HepG2 (cell line): ENCODE results near the gene SAC3D1. TPM values are rescaled to one million over a fixed set of nuclear protein-coding genes. Genes with fewer than 3 reads are reported as not detected.
A peak's percentile ranks its signal among the peaks of the same experiment; 100 is the strongest.

ENCODE experiments used
- KDM3A ChIP-seq: IDR thresholded peaks from 2 replicates; pipeline ENCODE4 v1.6.1; 2018; ENCODE audit warnings: low read depth, missing compliant biosample characterization
- SMC3 ChIP-seq: IDR thresholded peaks from 2 replicates; pipeline ENCODE4 v1.6.1; 2011; ENCODE audit warnings: low read length, improper control_type of control experiment
- TAF15 ChIP-seq: fragments of 200-400 bp; formaldehyde crosslinking; IDR thresholded peaks from one replicate; pipeline ENCODE4 v1.6.1; 2018; ENCODE audit warnings: mild to moderate bottlenecking, low read depth, low read length; ENCODE audit not compliant: poor library complexity, severe bottlenecking
- TBX2 ChIP-seq: sonication (generic); formaldehyde crosslinking; IDR thresholded peaks from 2 replicates; pipeline ENCODE4 v1.5.0; 2020; ENCODE audit warnings: missing genetic modification reagents, mild to moderate bottlenecking, borderline replicate concordance
- ZNF501 ChIP-seq: sonication (generic); formaldehyde crosslinking; IDR thresholded peaks from 2 replicates; pipeline ENCODE4 v1.5.1; 2020; ENCODE audit warnings: mild to moderate bottlenecking, moderate library complexity, missing genetic modification reagents
- ZNF563 ChIP-seq: sonication (generic); formaldehyde crosslinking; IDR thresholded peaks from 2 replicates; pipeline ENCODE4 v1.8.0; 2022; ENCODE audit warnings: mild to moderate bottlenecking, moderate library complexity, missing genetic modification reagents
- ZNF644 ChIP-seq: IDR thresholded peaks from 2 replicates; pipeline ENCODE4 v1.6.1; 2016; ENCODE audit warnings: low read depth
- ZNF672 ChIP-seq: sonication (generic); formaldehyde crosslinking; IDR thresholded peaks from 2 replicates; pipeline ENCODE4 v1.8.1; 2022; ENCODE audit warnings: missing genetic modification reagents
- ZNF709 ChIP-seq: sonication (generic); formaldehyde crosslinking; IDR thresholded peaks from 2 replicates; pipeline ENCODE4 v1.5.0; 2020; ENCODE audit warnings: mild to moderate bottlenecking, missing genetic modification reagents
- polyA plus RNA-seq, 8 experiments: library from polyadenylated mRNA; depleted of rRNA in 3 of 8; stranded (reverse) in 7 of 8; unstranded in 1 of 8; fragments of >200 nt; fragmentation: Illumina TruSeq in 4 of 8; extraction: Trizol in 4 of 8; gene quantifications; 2 replicates each; pipeline versions ENCODE4 v1.2.1 to v1.2.3, GENCODE V29; 2011 to 2016; ENCODE audit warnings: low read depth in 4 of 8, missing spikeins in 1 of 8, mixed read lengths in 1 of 8; ENCODE audit not compliant: insufficient read depth in 1 of 8
- total RNA-seq, 5 experiments: library from RNA; depleted of rRNA; stranded (reverse); fragments of >200 nt; fragmentation: Illumina TruSeq; extraction: Trizol; gene quantifications; 2 replicates each; pipeline ENCODE4 v1.2.3, GENCODE V29; 2016; ENCODE audit warnings: low read depth in 1 of 5
- TF ChIP-seq, protein P1 (sequence below): sonication (generic); formaldehyde crosslinking; IDR thresholded peaks from 2 replicates; pipeline ENCODE4 v1.9.0; 2021; ENCODE audit warnings: missing genetic modification reagents, borderline replicate concordance
- TF ChIP-seq, protein P2 (sequence below): sonication (generic); formaldehyde crosslinking; IDR thresholded peaks from 2 replicates; pipeline ENCODE4 v1.4.0; 2020; ENCODE audit warnings: missing genetic modification reagents
- TF ChIP-seq, protein P3 (sequence below): sonication (generic); formaldehyde crosslinking; IDR thresholded peaks from 2 replicates; pipeline ENCODE4 v1.8.0; 2022; ENCODE audit warnings: mild to moderate bottlenecking, missing genetic modification reagents; ENCODE audit not compliant: insufficient replicate concordance
- TF ChIP-seq, protein P4 (sequence below): sonication (generic); formaldehyde crosslinking; IDR thresholded peaks from 2 replicates; pipeline ENCODE4 v1.4.0; 2020; ENCODE audit warnings: mild to moderate bottlenecking, missing genetic modification reagents
- TF ChIP-seq, protein P5 (sequence below), 2 experiments: sonication (generic) in 1 of 2; formaldehyde crosslinking in 1 of 2; IDR thresholded peaks; 2 replicates each; pipeline versions ENCODE4 v1.4.0 to v1.6.1; 2016 to 2020; ENCODE audit warnings: borderline replicate concordance in 1 of 2, low read depth in 1 of 2, mild to moderate bottlenecking in 1 of 2, missing genetic modification reagents in 1 of 2

The SAC3D1 gene
- total and polyA plus RNA-seq, 2 of the 13 experiments (the other 11 are each of a cell fraction or from before 2014, with no cell fraction given), result 7.4 to 36.3 TPM

DNA sequence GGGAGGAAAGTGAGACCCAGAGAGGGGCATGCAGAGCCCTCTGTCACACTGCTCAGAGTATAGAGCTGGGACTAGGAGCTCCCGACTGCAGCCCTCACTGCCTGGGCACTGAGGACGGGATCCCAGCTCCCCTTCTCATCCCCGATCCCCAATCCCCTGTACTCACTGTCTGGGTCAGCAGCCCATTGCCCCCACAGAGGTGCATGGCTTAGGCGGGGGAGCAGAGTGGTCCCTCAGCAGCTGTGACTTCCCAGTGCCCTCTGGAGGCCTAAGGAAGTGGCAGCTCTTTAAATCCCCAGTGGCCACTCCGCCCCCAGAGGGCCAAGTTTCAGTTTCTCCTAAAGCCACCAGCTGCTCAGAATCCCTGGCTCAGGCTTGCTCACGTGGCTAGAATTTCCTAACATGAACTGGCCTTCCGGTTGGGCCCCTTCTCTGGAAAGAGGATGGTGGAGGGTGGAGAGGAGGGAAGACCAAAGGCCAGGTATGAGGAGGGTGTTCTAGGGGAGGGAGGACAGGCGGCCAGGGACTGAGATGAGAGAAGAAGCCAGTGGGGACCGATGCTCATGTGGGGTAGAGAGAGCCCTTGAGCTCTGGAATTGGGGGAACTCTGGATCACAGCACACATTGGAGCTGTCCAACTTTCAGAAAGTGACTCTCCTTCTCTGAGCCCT, 44.2 kb upstream of the SAC3D1 start, which contains the start of gene BATF2 (continued):
- TF ChIP-seq, protein P1, sequence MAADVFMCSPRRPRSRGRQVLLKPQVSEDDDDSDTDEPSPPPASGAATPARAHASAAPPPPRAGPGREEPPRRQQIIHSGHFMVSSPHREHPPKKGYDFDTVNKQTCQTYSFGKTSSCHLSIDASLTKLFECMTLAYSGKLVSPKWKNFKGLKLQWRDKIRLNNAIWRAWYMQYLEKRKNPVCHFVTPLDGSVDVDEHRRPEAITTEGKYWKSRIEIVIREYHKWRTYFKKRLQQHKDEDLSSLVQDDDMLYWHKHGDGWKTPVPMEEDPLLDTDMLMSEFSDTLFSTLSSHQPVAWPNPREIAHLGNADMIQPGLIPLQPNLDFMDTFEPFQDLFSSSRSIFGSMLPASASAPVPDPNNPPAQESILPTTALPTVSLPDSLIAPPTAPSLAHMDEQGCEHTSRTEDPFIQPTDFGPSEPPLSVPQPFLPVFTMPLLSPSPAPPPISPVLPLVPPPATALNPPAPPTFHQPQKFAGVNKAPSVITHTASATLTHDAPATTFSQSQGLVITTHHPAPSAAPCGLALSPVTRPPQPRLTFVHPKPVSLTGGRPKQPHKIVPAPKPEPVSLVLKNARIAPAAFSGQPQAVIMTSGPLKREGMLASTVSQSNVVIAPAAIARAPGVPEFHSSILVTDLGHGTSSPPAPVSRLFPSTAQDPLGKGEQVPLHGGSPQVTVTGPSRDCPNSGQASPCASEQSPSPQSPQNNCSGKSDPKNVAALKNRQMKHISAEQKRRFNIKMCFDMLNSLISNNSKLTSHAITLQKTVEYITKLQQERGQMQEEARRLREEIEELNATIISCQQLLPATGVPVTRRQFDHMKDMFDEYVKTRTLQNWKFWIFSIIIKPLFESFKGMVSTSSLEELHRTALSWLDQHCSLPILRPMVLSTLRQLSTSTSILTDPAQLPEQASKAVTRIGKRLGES (CRISPR knock-in tag), result no peak
- TF ChIP-seq ZNF501 (CRISPR knock-in tag), result 0 out of 2 replicates have a peak, but pooled peaks have one; percentile 66
- TF ChIP-seq, protein P2, sequence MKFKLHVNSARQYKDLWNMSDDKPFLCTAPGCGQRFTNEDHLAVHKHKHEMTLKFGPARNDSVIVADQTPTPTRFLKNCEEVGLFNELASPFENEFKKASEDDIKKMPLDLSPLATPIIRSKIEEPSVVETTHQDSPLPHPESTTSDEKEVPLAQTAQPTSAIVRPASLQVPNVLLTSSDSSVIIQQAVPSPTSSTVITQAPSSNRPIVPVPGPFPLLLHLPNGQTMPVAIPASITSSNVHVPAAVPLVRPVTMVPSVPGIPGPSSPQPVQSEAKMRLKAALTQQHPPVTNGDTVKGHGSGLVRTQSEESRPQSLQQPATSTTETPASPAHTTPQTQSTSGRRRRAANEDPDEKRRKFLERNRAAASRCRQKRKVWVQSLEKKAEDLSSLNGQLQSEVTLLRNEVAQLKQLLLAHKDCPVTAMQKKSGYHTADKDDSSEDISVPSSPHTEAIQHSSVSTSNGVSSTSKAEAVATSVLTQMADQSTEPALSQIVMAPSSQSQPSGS, result 0 out of 2 replicates have a peak, but pooled peaks have one; percentile 45
- TF ChIP-seq ZNF563 (CRISPR knock-in tag), result no peak
- TF ChIP-seq, protein P3, sequence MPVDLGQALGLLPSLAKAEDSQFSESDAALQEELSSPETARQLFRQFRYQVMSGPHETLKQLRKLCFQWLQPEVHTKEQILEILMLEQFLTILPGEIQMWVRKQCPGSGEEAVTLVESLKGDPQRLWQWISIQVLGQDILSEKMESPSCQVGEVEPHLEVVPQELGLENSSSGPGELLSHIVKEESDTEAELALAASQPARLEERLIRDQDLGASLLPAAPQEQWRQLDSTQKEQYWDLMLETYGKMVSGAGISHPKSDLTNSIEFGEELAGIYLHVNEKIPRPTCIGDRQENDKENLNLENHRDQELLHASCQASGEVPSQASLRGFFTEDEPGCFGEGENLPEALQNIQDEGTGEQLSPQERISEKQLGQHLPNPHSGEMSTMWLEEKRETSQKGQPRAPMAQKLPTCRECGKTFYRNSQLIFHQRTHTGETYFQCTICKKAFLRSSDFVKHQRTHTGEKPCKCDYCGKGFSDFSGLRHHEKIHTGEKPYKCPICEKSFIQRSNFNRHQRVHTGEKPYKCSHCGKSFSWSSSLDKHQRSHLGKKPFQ, result peak; percentile 74
- peak; percentile 50; the same call in 1 of the 2 replicates for TF ChIP-seq ZNF644 (CRISPR knock-in tag)
- peak; percentile 75 for TF ChIP-seq KDM3A (CRISPR knock-in tag)
- TF ChIP-seq ZNF709 (CRISPR knock-in tag), result 0 out of 2 replicates have a peak, but pooled peaks have one; percentile 63
- TF ChIP-seq TAF15, result no peak
- TF ChIP-seq, protein P4, sequence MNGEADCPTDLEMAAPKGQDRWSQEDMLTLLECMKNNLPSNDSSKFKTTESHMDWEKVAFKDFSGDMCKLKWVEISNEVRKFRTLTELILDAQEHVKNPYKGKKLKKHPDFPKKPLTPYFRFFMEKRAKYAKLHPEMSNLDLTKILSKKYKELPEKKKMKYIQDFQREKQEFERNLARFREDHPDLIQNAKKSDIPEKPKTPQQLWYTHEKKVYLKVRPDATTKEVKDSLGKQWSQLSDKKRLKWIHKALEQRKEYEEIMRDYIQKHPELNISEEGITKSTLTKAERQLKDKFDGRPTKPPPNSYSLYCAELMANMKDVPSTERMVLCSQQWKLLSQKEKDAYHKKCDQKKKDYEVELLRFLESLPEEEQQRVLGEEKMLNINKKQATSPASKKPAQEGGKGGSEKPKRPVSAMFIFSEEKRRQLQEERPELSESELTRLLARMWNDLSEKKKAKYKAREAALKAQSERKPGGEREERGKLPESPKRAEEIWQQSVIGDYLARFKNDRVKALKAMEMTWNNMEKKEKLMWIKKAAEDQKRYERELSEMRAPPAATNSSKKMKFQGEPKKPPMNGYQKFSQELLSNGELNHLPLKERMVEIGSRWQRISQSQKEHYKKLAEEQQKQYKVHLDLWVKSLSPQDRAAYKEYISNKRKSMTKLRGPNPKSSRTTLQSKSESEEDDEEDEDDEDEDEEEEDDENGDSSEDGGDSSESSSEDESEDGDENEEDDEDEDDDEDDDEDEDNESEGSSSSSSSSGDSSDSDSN (CRISPR knock-in tag), result peak; percentile 73
- TF ChIP-seq, protein P5, sequence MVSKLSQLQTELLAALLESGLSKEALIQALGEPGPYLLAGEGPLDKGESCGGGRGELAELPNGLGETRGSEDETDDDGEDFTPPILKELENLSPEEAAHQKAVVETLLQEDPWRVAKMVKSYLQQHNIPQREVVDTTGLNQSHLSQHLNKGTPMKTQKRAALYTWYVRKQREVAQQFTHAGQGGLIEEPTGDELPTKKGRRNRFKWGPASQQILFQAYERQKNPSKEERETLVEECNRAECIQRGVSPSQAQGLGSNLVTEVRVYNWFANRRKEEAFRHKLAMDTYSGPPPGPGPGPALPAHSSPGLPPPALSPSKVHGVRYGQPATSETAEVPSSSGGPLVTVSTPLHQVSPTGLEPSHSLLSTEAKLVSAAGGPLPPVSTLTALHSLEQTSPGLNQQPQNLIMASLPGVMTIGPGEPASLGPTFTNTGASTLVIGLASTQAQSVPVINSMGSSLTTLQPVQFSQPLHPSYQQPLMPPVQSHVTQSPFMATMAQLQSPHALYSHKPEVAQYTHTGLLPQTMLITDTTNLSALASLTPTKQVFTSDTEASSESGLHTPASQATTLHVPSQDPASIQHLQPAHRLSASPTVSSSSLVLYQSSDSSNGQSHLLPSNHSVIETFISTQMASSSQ (IDR thresholded peaks at IDR 0.05; ENCODE audit: low read depth), result peak; percentile 31; the same call in 1 of the 2 replicates
- TF ChIP-seq, protein P5 (CRISPR knock-in tag; IDR thresholded peaks at IDR 0.05; ENCODE audit: borderline replicate concordance), result peak; percentile 63; the same call in 1 of the 2 replicates
- no peak for TF ChIP-seq ZNF672 (CRISPR knock-in tag)
- TF ChIP-seq TBX2, result peak; percentile 72; the same call in 1 of the 2 replicates
- TF ChIP-seq SMC3, result peak; percentile 61
